ENCODE data around the gene RAP1GDS1. TPM values are rescaled to one million over a fixed set of nuclear protein-coding genes. Genes with fewer than 3 reads are reported as not detected.

Gene RAP1GDS1
- total RNA-seq (10 to 100 TPM; 44.6 to 48.3 TPM), polyA plus RNA-seq (10 to 100 TPM; 36.7 to 43.0 TPM)

GRCh38 chr4:98260579-98261404 lies at the start of gene RAP1GDS1:
TSS of gene RAP1GDS1 (plus strand) at chr4:98261384. CDS start at chr4:98261566, 182 bp downstream.
- Mint-ChIP-seq H3K4me3 (peak within 1 kb of the TSS; percentile 93 to 98 (median 96)), H3K9me3 (no peaks in the 10 kb centered on the region)
- intact Hi-C loops (cut with micrococcal nuclease): loop anchor here (1.0 to 10.0 kb wide), 11 partner anchors 28 to 1686 kb away; partner anchors contain the start of genes ADH5, DAPP1, DNAJB14 and EIF4E

GRCh38 chr4:98222306-98222705 lies 38.9 kb upstream of the RAP1GDS1 start:
- intact Hi-C loops (cut with micrococcal nuclease): no loop called here
- Mint-ChIP-seq H3K36me3 (no peaks in the 10 kb centered on the region), H3K9me3 (peaks cover 0 to 2% (median 0%) of the 10 kb centered on the region in 8 donors), H3K27ac (no peak overlapping the region), H3K4me3 (no peak overlapping the region), H3K27me3 (peaks cover 0 to 2% of the 10 kb centered on the region in 2 donors), H3K4me1 (no peaks in the 10 kb centered on the region)
- POLR2A ChIA-PET (ENCODE audit: partially characterized antibody): no interaction called here
- no peak overlapping the region for H3K27ac ChIP-seq (ENCODE audit: low read depth, low read length)
- no peaks in the 10 kb centered on the region for H3K9me3 ChIP-seq (ENCODE audit: control insufficient read depth in 1 of 2, low read length in 2 of 2)
- DNase-seq: no peak
- H3K4me3 ChIP-seq (ENCODE audit: low read length in 2 of 2): no peak overlapping the region
- no peaks in the 10 kb centered on the region for H3K4me1 ChIP-seq (ENCODE audit: insufficient read depth, low read length)
- CTCF ChIA-PET (ENCODE audit: partially characterized antibody): no interaction called here
- H3K27me3 ChIP-seq (ENCODE audit: insufficient read depth, low read length): no peaks in the 10 kb centered on the region
- no peaks in the 10 kb centered on the region for H3K36me3 ChIP-seq (ENCODE audit: insufficient read depth, low read length)

More at GRCh38 chr4:98260579-98261404, at the start of gene RAP1GDS1:
- ChIA-PET CTCF (ENCODE audit: partially characterized antibody) (interaction anchor here (0.6 to 2.9 kb wide), 6 partner anchors 29 to 734 kb away, joined by 3 to 17 read pairs (median 4); partner anchors contain the start of genes METAP1 and STPG2), POLR2A (ENCODE audit: partially characterized antibody) (interaction anchor here (0.7 to 5.3 kb wide), 20 partner anchors 10 to 1833 kb away, joined by 3 to 50 read pairs (median 6); partner anchors contain the start of genes ADH5, DNAJB14, EIF4E and H2AZ1)
- Mint-ChIP-seq H3K36me3 (peaks cover 0 to 11% of the 10 kb centered on the region in 2 donors), H3K4me1 (peaks cover 37 to 60% (median 48%) of the 10 kb centered on the region in 4 donors), H3K27ac (peak within 1 kb of the TSS; percentile 90 to 98 (median 93)), H3K27me3 (no peaks in the 10 kb centered on the region)
- H3K9me3 ChIP-seq (ENCODE audit: control insufficient read depth in 1 of 2, low read length in 2 of 2): no peaks in the 10 kb centered on the region
- peaks cover 32% of the 10 kb centered on the region for H3K4me1 ChIP-seq (ENCODE audit: insufficient read depth, low read length)
- H3K27ac ChIP-seq (ENCODE audit: low read depth, low read length): peak within 1 kb of the TSS; percentile 86
- no peaks in the 10 kb centered on the region for H3K27me3 ChIP-seq (ENCODE audit: insufficient read depth, low read length)
- H3K36me3 ChIP-seq (ENCODE audit: insufficient read depth, low read length): no peaks in the 10 kb centered on the region
- H3K4me3 ChIP-seq (ENCODE audit: low read length in 2 of 2): peak within 1 kb of the TSS; percentile 76 to 82
- peak; percentile 82 to 90 (median 84) for DNase-seq

- no peaks in the 10 kb centered on the region for H3K36me3 Mint-ChIP-seq
- Histone ChIP-seq H3K27me3 (ENCODE audit: insufficient read depth, low read length) (no peaks in the 10 kb centered on the region), H3K9me3 (ENCODE audit: control insufficient read depth in 1 of 2, low read length in 2 of 2) (no peaks in the 10 kb centered on the region), H3K4me3 (ENCODE audit: low read length in 2 of 2) (no peak overlapping the region), H3K27ac (ENCODE audit: low read depth, low read length) (no peak overlapping the region), H3K4me1 (ENCODE audit: insufficient read depth, low read length) (no peaks in the 10 kb centered on the region), H3K36me3 (ENCODE audit: insufficient read depth, low read length) (no peaks in the 10 kb centered on the region)
- intact Hi-C loops (cut with micrococcal nuclease): no loop called here
- ChIA-PET POLR2A (ENCODE audit: partially characterized antibody) (no interaction called here), CTCF (ENCODE audit: partially characterized antibody) (no interaction called here)
- no peak overlapping the region for H3K27ac Mint-ChIP-seq
- no peaks in the 10 kb centered on the region for H3K4me1 Mint-ChIP-seq
- no peaks in the 10 kb centered on the region for H3K27me3 Mint-ChIP-seq
- no peak for DNase-seq
- H3K4me3 Mint-ChIP-seq: no peak overlapping the region
- H3K9me3 Mint-ChIP-seq: no peaks in the 10 kb centered on the region
Measured at GRCh38 chr4:98226396-98226795, 34.8 kb upstream of the RAP1GDS1 start.

- ChIA-PET POLR2A (ENCODE audit: partially characterized antibody) (no interaction called here), CTCF (ENCODE audit: partially characterized antibody) (no interaction called here)
- no peaks in the 10 kb centered on the region for H3K36me3 Mint-ChIP-seq
- no peak overlapping the region for H3K27ac Mint-ChIP-seq
- H3K27me3 Mint-ChIP-seq: no peaks in the 10 kb centered on the region
- no peaks in the 10 kb centered on the region for H3K9me3 Mint-ChIP-seq
- no peak overlapping the region for H3K4me3 Mint-ChIP-seq
- no peak overlapping the region for H3K4me3 ChIP-seq (ENCODE audit: low read length in 2 of 2)
- intact Hi-C loops (cut with micrococcal nuclease): no loop called here
- no peaks in the 10 kb centered on the region for H3K4me1 ChIP-seq (ENCODE audit: insufficient read depth, low read length)
- no peaks in the 10 kb centered on the region for H3K27me3 ChIP-seq (ENCODE audit: insufficient read depth, low read length)
- H3K9me3 ChIP-seq (ENCODE audit: control insufficient read depth in 1 of 2, low read length in 2 of 2): no peaks in the 10 kb centered on the region
- no peaks in the 10 kb centered on the region for H3K4me1 Mint-ChIP-seq
- no peak overlapping the region for H3K27ac ChIP-seq (ENCODE audit: low read depth, low read length)
- H3K36me3 ChIP-seq (ENCODE audit: insufficient read depth, low read length): no peaks in the 10 kb centered on the region
- DNase-seq: no peak
Measured at GRCh38 chr4:98230961-98231360, 30.2 kb upstream of the RAP1GDS1 start.

GRCh38 chr4:98232202-98232601 lies 29.0 kb upstream of the RAP1GDS1 start:
- ChIA-PET POLR2A (ENCODE audit: partially characterized antibody) (no interaction called here), CTCF (ENCODE audit: partially characterized antibody) (no interaction called here)
- Histone ChIP-seq H3K9me3 (ENCODE audit: control insufficient read depth in 1 of 2, low read length in 2 of 2) (no peaks in the 10 kb centered on the region), H3K36me3 (ENCODE audit: insufficient read depth, low read length) (no peaks in the 10 kb centered on the region), H3K4me3 (ENCODE audit: low read length in 2 of 2) (no peak overlapping the region), H3K27me3 (ENCODE audit: insufficient read depth, low read length) (no peaks in the 10 kb centered on the region), H3K4me1 (ENCODE audit: insufficient read depth, low read length) (no peaks in the 10 kb centered on the region), H3K27ac (ENCODE audit: low read depth, low read length) (no peak overlapping the region)
- intact Hi-C loops (cut with micrococcal nuclease): no loop called here
- DNase-seq: no peak
- H3K9me3 Mint-ChIP-seq: no peaks in the 10 kb centered on the region
- H3K27me3 Mint-ChIP-seq: peaks cover 0 to 2% of the 10 kb centered on the region in 2 donors
- no peak overlapping the region for H3K27ac Mint-ChIP-seq
- no peaks in the 10 kb centered on the region for H3K36me3 Mint-ChIP-seq
- no peaks in the 10 kb centered on the region for H3K4me1 Mint-ChIP-seq
- H3K4me3 Mint-ChIP-seq: peak overlapping the region in 1 of 8 donors; percentile 54

GRCh38 chr4:98237204-98237603 lies 24.0 kb upstream of the RAP1GDS1 start:
- no peak overlapping the region for H3K27ac ChIP-seq (ENCODE audit: low read depth, low read length)
- H3K9me3 Mint-ChIP-seq: no peaks in the 10 kb centered on the region
- no peaks in the 10 kb centered on the region for H3K4me1 ChIP-seq (ENCODE audit: insufficient read depth, low read length)
- H3K36me3 Mint-ChIP-seq: no peaks in the 10 kb centered on the region
- H3K36me3 ChIP-seq (ENCODE audit: insufficient read depth, low read length): no peaks in the 10 kb centered on the region
- no peak overlapping the region for H3K4me3 Mint-ChIP-seq
- no peaks in the 10 kb centered on the region for H3K9me3 ChIP-seq (ENCODE audit: control insufficient read depth in 1 of 2, low read length in 2 of 2)
- POLR2A ChIA-PET (ENCODE audit: partially characterized antibody): no interaction called here
- peaks cover 2 to 10% of the 10 kb centered on the region in 2 donors for H3K27me3 Mint-ChIP-seq
- no peak overlapping the region for H3K27ac Mint-ChIP-seq
- CTCF ChIA-PET (ENCODE audit: partially characterized antibody): no interaction called here
- no peak for DNase-seq
- H3K4me1 Mint-ChIP-seq: no peaks in the 10 kb centered on the region
- H3K27me3 ChIP-seq (ENCODE audit: insufficient read depth, low read length): no peaks in the 10 kb centered on the region
- no peak overlapping the region for H3K4me3 ChIP-seq (ENCODE audit: low read length in 2 of 2)
- intact Hi-C loops (cut with micrococcal nuclease): no loop called here

DNA sequence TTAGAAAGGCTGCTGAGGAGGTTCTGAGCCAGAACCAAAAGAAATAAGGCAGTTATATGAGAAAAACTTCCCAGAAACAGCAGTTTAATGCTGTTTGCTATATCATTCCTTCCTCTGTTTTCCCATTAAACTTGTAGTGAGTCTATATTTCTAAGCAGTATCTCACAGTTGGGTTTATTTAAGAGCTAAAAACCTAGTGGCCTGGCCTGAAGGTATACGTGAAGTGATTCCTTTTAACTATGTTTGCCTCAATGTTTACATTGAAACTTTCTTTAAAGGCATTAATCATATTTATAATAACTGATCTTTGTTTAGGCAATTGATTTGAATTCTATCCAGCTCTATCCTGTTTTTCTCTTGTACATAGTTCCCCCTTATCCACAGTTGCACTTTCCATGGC lies 19.1 kb upstream of the RAP1GDS1 start:
- H3K9me3 ChIP-seq (ENCODE audit: control insufficient read depth in 1 of 2, low read length in 2 of 2): no peaks in the 10 kb centered on the region
- H3K27ac Mint-ChIP-seq: no peak overlapping the region
- no peak overlapping the region for H3K4me3 ChIP-seq (ENCODE audit: low read length in 2 of 2)
- ChIA-PET POLR2A (ENCODE audit: partially characterized antibody) (no interaction called here), CTCF (ENCODE audit: partially characterized antibody) (no interaction called here)
- H3K36me3 Mint-ChIP-seq: no peaks in the 10 kb centered on the region
- H3K4me3 Mint-ChIP-seq: no peak overlapping the region
- H3K9me3 Mint-ChIP-seq: peaks cover 0 to 4% (median 0%) of the 10 kb centered on the region in 8 donors
- no peaks in the 10 kb centered on the region for H3K36me3 ChIP-seq (ENCODE audit: insufficient read depth, low read length)
- H3K27ac ChIP-seq (ENCODE audit: low read depth, low read length): no peak overlapping the region
- H3K4me1 Mint-ChIP-seq: no peaks in the 10 kb centered on the region
- DNase-seq: no peak
- H3K4me1 ChIP-seq (ENCODE audit: insufficient read depth, low read length): no peaks in the 10 kb centered on the region
- peaks cover 6 to 15% of the 10 kb centered on the region in 2 donors for H3K27me3 Mint-ChIP-seq
- no peaks in the 10 kb centered on the region for H3K27me3 ChIP-seq (ENCODE audit: insufficient read depth, low read length)
- intact Hi-C loops (cut with micrococcal nuclease): no loop called here

All from CD4-positive, alpha-beta memory T cell (primary cell).